ENCODE measurements around the gene NFASC. TPM values are rescaled to one million over a fixed set of nuclear protein-coding genes. Genes with fewer than 3 reads are reported as not detected.

The NFASC gene
- total RNA-seq, 1 experiment from 2014 or later: 0.03 TPM

GRCh38 chr1:204867203-204867602, 3.5 kb upstream of the NFASC start:
- H3K36me3 ChIP-seq: no peaks in the 10 kb centered on the region
- peaks cover 23% of the 10 kb centered on the region for H3K27me3 ChIP-seq (replicated peaks)
- no peak overlapping the region for H3K27ac ChIP-seq
- no peaks in the 10 kb centered on the region for H3K4me1 ChIP-seq (replicated peaks)
- H3K4me3 ChIP-seq: no peak overlapping the region
- DNase-seq (ENCODE audit: low read depth in 1 of 2, low spot score in 2 of 2): no peak
- no peaks in the 10 kb centered on the region for H3K9me3 ChIP-seq (replicated peaks)

GRCh38 chr1:204867666-204868339, 2.9 kb upstream of the NFASC start:
- Histone ChIP-seq H3K36me3 (no peaks in the 10 kb centered on the region), H3K4me1 (replicated peaks) (no peaks in the 10 kb centered on the region), H3K27me3 (replicated peaks) (peaks cover 23% of the 10 kb centered on the region), H3K9me3 (replicated peaks) (no peaks in the 10 kb centered on the region), H3K4me3 (no peak overlapping the region), H3K27ac (no peak overlapping the region)
- no peak for DNase-seq (ENCODE audit: low read depth in 1 of 2, low spot score in 2 of 2)

- no peaks in the 10 kb centered on the region for H3K36me3 ChIP-seq
- H3K27me3 ChIP-seq (replicated peaks): peaks cover 23% of the 10 kb centered on the region
- DNase-seq (ENCODE audit: low read depth in 1 of 2, low spot score in 2 of 2): no peak
- H3K27ac ChIP-seq: no peak overlapping the region
- H3K9me3 ChIP-seq (replicated peaks): no peaks in the 10 kb centered on the region
- no peak overlapping the region for H3K4me3 ChIP-seq
- H3K4me1 ChIP-seq (replicated peaks): no peaks in the 10 kb centered on the region
Observed at GRCh38 chr1:204868340-204868700, 2.3 kb upstream of the NFASC start.

- Histone ChIP-seq H3K27ac (no peak overlapping the region), H3K27me3 (replicated peaks) (peaks cover 23% of the 10 kb centered on the region), H3K36me3 (no peaks in the 10 kb centered on the region), H3K4me3 (no peak overlapping the region), H3K9me3 (replicated peaks) (no peaks in the 10 kb centered on the region), H3K4me1 (replicated peaks) (no peaks in the 10 kb centered on the region)
- no peak for DNase-seq (ENCODE audit: low read depth in 1 of 2, low spot score in 2 of 2)
Observed at GRCh38 chr1:204869097-204869496, 1.6 kb upstream of the NFASC start.

GRCh38 chr1:204871405-204872037, 859 bp downstream of the NFASC start:
- Histone ChIP-seq H3K36me3 (no peaks in the 10 kb centered on the region), H3K9me3 (replicated peaks) (no peaks in the 10 kb centered on the region), H3K27ac (no peak overlapping the region), H3K27me3 (replicated peaks) (peaks cover 15% of the 10 kb centered on the region), H3K4me3 (no peak overlapping the region), H3K4me1 (replicated peaks) (no peaks in the 10 kb centered on the region)
- no peak for DNase-seq (ENCODE audit: low read depth in 1 of 2, low spot score in 2 of 2)

- Histone ChIP-seq H3K36me3 (no peaks in the 10 kb centered on the region), H3K27ac (no peak overlapping the region), H3K4me3 (no peak overlapping the region), H3K9me3 (replicated peaks) (no peaks in the 10 kb centered on the region), H3K4me1 (replicated peaks) (no peaks in the 10 kb centered on the region), H3K27me3 (replicated peaks) (peaks cover 15% of the 10 kb centered on the region)
- DNase-seq (ENCODE audit: low read depth in 1 of 2, low spot score in 2 of 2): no peak
Observed at GRCh38 chr1:204872262-204872881, 1.7 kb downstream of the NFASC start.

- H3K9me3 ChIP-seq (replicated peaks): no peaks in the 10 kb centered on the region
- DNase-seq (ENCODE audit: low read depth in 1 of 2, low spot score in 2 of 2): no peak
- no peaks in the 10 kb centered on the region for H3K4me1 ChIP-seq (replicated peaks)
- no peak overlapping the region for H3K27ac ChIP-seq
- no peak overlapping the region for H3K4me3 ChIP-seq
- no peaks in the 10 kb centered on the region for H3K36me3 ChIP-seq
- peaks cover 19% of the 10 kb centered on the region for H3K27me3 ChIP-seq (replicated peaks)
Observed at GRCh38 chr1:204873176-204873575, 2.5 kb downstream of the NFASC start.

GRCh38 chr1:204873714-204874113, 3.1 kb downstream of the NFASC start:
- H3K36me3 ChIP-seq: no peaks in the 10 kb centered on the region
- no peaks in the 10 kb centered on the region for H3K4me1 ChIP-seq (replicated peaks)
- no peak overlapping the region for H3K4me3 ChIP-seq
- no peak for DNase-seq (ENCODE audit: low read depth in 1 of 2, low spot score in 2 of 2)
- no peaks in the 10 kb centered on the region for H3K9me3 ChIP-seq (replicated peaks)
- no peak overlapping the region for H3K27ac ChIP-seq
- H3K27me3 ChIP-seq (replicated peaks): peaks cover 20% of the 10 kb centered on the region

- Histone ChIP-seq H3K27ac (no peak overlapping the region), H3K9me3 (replicated peaks) (no peaks in the 10 kb centered on the region), H3K36me3 (no peaks in the 10 kb centered on the region), H3K4me1 (replicated peaks) (no peaks in the 10 kb centered on the region), H3K27me3 (replicated peaks) (peaks cover 17% of the 10 kb centered on the region), H3K4me3 (no peak overlapping the region)
- no peak for DNase-seq (ENCODE audit: low read depth in 1 of 2, low spot score in 2 of 2)
Observed at GRCh38 chr1:204874274-204874673, 3.6 kb downstream of the NFASC start.

- no peaks in the 10 kb centered on the region for H3K36me3 ChIP-seq
- H3K27me3 ChIP-seq (replicated peaks): 0 out of 2 replicates have a peak, but pooled peaks cover 7% of the 10 kb centered on the region
- H3K4me1 ChIP-seq (replicated peaks): no peaks in the 10 kb centered on the region
- H3K9me3 ChIP-seq (replicated peaks): no peaks in the 10 kb centered on the region
- H3K4me3 ChIP-seq: no peak overlapping the region
- no peak overlapping the region for H3K27ac ChIP-seq
- no peak for DNase-seq (ENCODE audit: low read depth in 1 of 2, low spot score in 2 of 2)
Observed at GRCh38 chr1:204875255-204875654, 4.6 kb downstream of the NFASC start.

GRCh38 chr1:204878621-204879234, 8.1 kb downstream of the NFASC start:
- Histone ChIP-seq H3K27me3 (replicated peaks) (0 out of 2 replicates have a peak, but pooled peaks cover 5% of the 10 kb centered on the region), H3K36me3 (no peaks in the 10 kb centered on the region), H3K9me3 (replicated peaks) (no peaks in the 10 kb centered on the region), H3K27ac (no peak overlapping the region), H3K4me3 (no peak overlapping the region), H3K4me1 (replicated peaks) (no peaks in the 10 kb centered on the region)
- DNase-seq (ENCODE audit: low read depth in 1 of 2, low spot score in 2 of 2): no peak

GRCh38 chr1:204879351-204879750, 8.7 kb downstream of the NFASC start:
- H3K4me1 ChIP-seq (replicated peaks): no peaks in the 10 kb centered on the region
- H3K27me3 ChIP-seq (replicated peaks): 0 out of 2 replicates have a peak, but pooled peaks cover 5% of the 10 kb centered on the region
- no peak overlapping the region for H3K4me3 ChIP-seq
- no peaks in the 10 kb centered on the region for H3K36me3 ChIP-seq
- H3K27ac ChIP-seq: no peak overlapping the region
- DNase-seq (ENCODE audit: low read depth in 1 of 2, low spot score in 2 of 2): no peak
- H3K9me3 ChIP-seq (replicated peaks): no peaks in the 10 kb centered on the region

GRCh38 chr1:204880906-204881305, 10.2 kb downstream of the NFASC start:
- H3K27ac ChIP-seq: no peak overlapping the region
- H3K4me3 ChIP-seq: no peak overlapping the region
- H3K36me3 ChIP-seq: no peaks in the 10 kb centered on the region
- H3K27me3 ChIP-seq (replicated peaks): peaks cover 8% of the 10 kb centered on the region; the same call in 1 of the 2 replicates
- H3K4me1 ChIP-seq (replicated peaks): no peaks in the 10 kb centered on the region
- no peak for DNase-seq (ENCODE audit: low read depth in 1 of 2, low spot score in 2 of 2)
- H3K9me3 ChIP-seq (replicated peaks): no peaks in the 10 kb centered on the region

GRCh38 chr1:204882479-204882878, 11.8 kb downstream of the NFASC start:
- no peak for DNase-seq (ENCODE audit: low read depth in 1 of 2, low spot score in 2 of 2)
- Histone ChIP-seq H3K36me3 (no peaks in the 10 kb centered on the region), H3K9me3 (replicated peaks) (no peaks in the 10 kb centered on the region), H3K27me3 (replicated peaks) (peaks cover 18% of the 10 kb centered on the region; the same call in 1 of the 2 replicates), H3K27ac (no peak overlapping the region), H3K4me1 (replicated peaks) (no peaks in the 10 kb centered on the region), H3K4me3 (no peak overlapping the region)
